Calu3 (cell line): Measurements from ENCODE around the gene TTR. TPM values are rescaled to one million over a fixed set of nuclear protein-coding genes. Genes with fewer than 3 reads are reported as not detected.

ENCODE experiments used
- BruUV-seq: library from RNA; stranded (reverse); fragments of 400-500 nt; replicated peaks from 2 replicates; lab custom pipeline; 2021; lab: Mats Ljungman, UMichigan
- CTCF ChIA-PET: fragments of 300-600 bp; sonication (Branson Sonifier 250); formaldehyde crosslinking; loops from one replicate; lab custom pipeline; 2022; ENCODE audit warnings: antibody characterized with exemption; lab: Charles Lee
- DNase-seq: peaks from one replicate; pipeline ENCODE4 v3.0.0; 2022
- H3K27ac Mint-ChIP-seq: one replicate; pipeline ENCODE4 v1.8.0; 2022; ENCODE audit warnings: mixed read lengths; ENCODE audit not compliant: unreplicated experiment
- H3K27me3 Mint-ChIP-seq: one replicate; pipeline ENCODE4 v1.8.0; 2022; ENCODE audit warnings: mixed read lengths; ENCODE audit not compliant: unreplicated experiment
- H3K36me3 Mint-ChIP-seq: one replicate; pipeline ENCODE4 v1.8.0; 2022; ENCODE audit warnings: mild to moderate bottlenecking, moderate library complexity, mixed read lengths; ENCODE audit not compliant: insufficient read depth, unreplicated experiment
- H3K4me1 Mint-ChIP-seq: one replicate; pipeline ENCODE4 v1.8.0; 2022; ENCODE audit warnings: mild to moderate bottlenecking, low read depth, mixed read lengths; ENCODE audit not compliant: unreplicated experiment
- H3K4me3 Mint-ChIP-seq: one replicate; pipeline ENCODE4 v1.8.0; 2022; ENCODE audit warnings: mild to moderate bottlenecking, low read depth, moderate library complexity, mixed read lengths; ENCODE audit not compliant: unreplicated experiment
- H3K9me3 Mint-ChIP-seq: one replicate; pipeline ENCODE4 v1.8.0; 2022; ENCODE audit warnings: low read depth, mixed read lengths; ENCODE audit not compliant: unreplicated experiment
- intact Hi-C: fragments of 100-400 bp; cut with micrococcal nuclease; formaldehyde crosslinking; loops from one replicate; pipeline ENCODE4 v1.10.0; 2022; ENCODE audit not compliant: unreplicated experiment
- total RNA-seq: library from RNA; stranded (reverse); gene quantifications from 2 replicates; pipeline ENCODE4 v1.2.3, GENCODE V29; 2022
- TF ChIP-seq, protein P1 (sequence below): fragments of 200-600 bp; IDR thresholded peaks from one replicate; pipeline ENCODE4 v1.8.0; 2022; ENCODE audit warnings: antibody characterized with exemption; ENCODE audit not compliant: unreplicated experiment

Gene TTR
- total RNA-seq, 1 experiment from 2014 or later = 0.87 TPM

- no peaks in the 10 kb centered on the region for H3K4me1 Mint-ChIP-seq
- no TSS peak for BruUV-seq
- no peaks in the 10 kb centered on the region for H3K36me3 Mint-ChIP-seq
- no peak overlapping the region for H3K27ac Mint-ChIP-seq
- H3K4me3 Mint-ChIP-seq = no peak overlapping the region
- CTCF ChIA-PET = no interaction called here
- no peaks in the 10 kb centered on the region for H3K9me3 Mint-ChIP-seq
- intact Hi-C loops = no loop called here
- H3K27me3 Mint-ChIP-seq = no peaks in the 10 kb centered on the region
- DNase-seq = no peak
- TF ChIP-seq, protein P1, sequence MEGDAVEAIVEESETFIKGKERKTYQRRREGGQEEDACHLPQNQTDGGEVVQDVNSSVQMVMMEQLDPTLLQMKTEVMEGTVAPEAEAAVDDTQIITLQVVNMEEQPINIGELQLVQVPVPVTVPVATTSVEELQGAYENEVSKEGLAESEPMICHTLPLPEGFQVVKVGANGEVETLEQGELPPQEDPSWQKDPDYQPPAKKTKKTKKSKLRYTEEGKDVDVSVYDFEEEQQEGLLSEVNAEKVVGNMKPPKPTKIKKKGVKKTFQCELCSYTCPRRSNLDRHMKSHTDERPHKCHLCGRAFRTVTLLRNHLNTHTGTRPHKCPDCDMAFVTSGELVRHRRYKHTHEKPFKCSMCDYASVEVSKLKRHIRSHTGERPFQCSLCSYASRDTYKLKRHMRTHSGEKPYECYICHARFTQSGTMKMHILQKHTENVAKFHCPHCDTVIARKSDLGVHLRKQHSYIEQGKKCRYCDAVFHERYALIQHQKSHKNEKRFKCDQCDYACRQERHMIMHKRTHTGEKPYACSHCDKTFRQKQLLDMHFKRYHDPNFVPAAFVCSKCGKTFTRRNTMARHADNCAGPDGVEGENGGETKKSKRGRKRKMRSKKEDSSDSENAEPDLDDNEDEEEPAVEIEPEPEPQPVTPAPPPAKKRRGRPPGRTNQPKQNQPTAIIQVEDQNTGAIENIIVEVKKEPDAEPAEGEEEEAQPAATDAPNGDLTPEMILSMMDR = no peak
These were observed 14.5 kb upstream of the TTR start for GRCh38 chr18:31577195-31577594.

- Mint-ChIP-seq H3K9me3 (no peaks in the 10 kb centered on the region), H3K4me3 (no peak overlapping the region), H3K27me3 (no peaks in the 10 kb centered on the region), H3K36me3 (no peaks in the 10 kb centered on the region), H3K27ac (no peak overlapping the region), H3K4me1 (no peaks in the 10 kb centered on the region)
- intact Hi-C loops = no loop called here
- CTCF ChIA-PET = no interaction called here
- no TSS peak for BruUV-seq
- TF ChIP-seq, protein P1 = no peak
- no peak for DNase-seq
These were observed 13.6 kb upstream of the TTR start for GRCh38 chr18:31578126-31578525.

- Mint-ChIP-seq H3K27me3 (no peaks in the 10 kb centered on the region), H3K4me1 (no peaks in the 10 kb centered on the region), H3K36me3 (no peaks in the 10 kb centered on the region), H3K9me3 (no peaks in the 10 kb centered on the region), H3K27ac (no peak overlapping the region), H3K4me3 (no peak overlapping the region)
- intact Hi-C loops = no loop called here
- TF ChIP-seq, protein P1 = no peak
- BruUV-seq = no TSS peak
- CTCF ChIA-PET = no interaction called here
- no peak for DNase-seq
These were observed 12.3 kb upstream of the TTR start for GRCh38 chr18:31579375-31579774.

DNA sequence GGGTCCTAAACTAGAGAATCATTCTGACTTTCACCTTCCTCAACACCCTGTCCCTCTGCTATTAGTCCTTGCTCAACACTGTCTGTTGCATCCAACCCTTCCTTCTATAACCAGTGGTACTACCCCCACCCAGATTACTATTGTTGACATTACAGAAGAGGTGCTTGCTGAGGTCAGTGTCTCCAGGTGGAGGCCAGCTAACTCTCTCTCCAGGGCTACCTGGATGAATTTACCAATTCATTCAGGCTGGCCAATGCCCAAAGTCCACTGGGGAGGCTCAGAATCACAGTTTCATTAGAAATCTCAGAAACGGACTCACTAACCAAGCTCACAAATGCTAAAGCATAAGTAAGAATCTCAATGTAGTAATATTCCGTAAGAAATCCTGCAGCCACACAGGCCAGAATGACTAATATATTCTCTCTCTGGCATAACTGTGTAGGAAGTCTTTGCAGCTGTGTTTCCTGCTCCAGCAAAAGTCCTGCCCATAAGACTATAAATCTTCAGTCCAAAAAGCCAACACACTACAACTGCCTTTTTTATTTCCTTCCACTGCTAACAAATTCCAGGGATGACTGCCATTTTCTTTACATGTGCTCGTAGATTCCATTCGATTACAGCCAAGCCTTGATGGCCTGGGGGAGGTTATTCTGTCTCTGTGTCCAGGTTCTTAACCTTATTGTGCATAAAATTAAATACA lies 10.0 kb upstream of the TTR start:
- CTCF ChIA-PET = no interaction called here
- no peak overlapping the region for H3K4me3 Mint-ChIP-seq
- BruUV-seq = no TSS peak
- no peaks in the 10 kb centered on the region for H3K27me3 Mint-ChIP-seq
- H3K4me1 Mint-ChIP-seq = no peaks in the 10 kb centered on the region
- TF ChIP-seq, protein P1 = no peak
- intact Hi-C loops = no loop called here
- H3K36me3 Mint-ChIP-seq = no peaks in the 10 kb centered on the region
- no peak for DNase-seq
- no peaks in the 10 kb centered on the region for H3K9me3 Mint-ChIP-seq
- no peak overlapping the region for H3K27ac Mint-ChIP-seq
